Neural progenitor cell (in vitro differentiated cells): ENCODE results near the gene MYL3.
A peak's percentile ranks its signal among the peaks of the same experiment; 100 is the strongest.

Source experiments
- EZH2phosphoT487 ChIP-seq: fragments of 200-600 bp; sonication (generic); IDR thresholded peaks from 2 replicates; pipeline ENCODE4 v1.6.1; 2017; ENCODE audit warnings: antibody characterized with exemption
- TF ChIP-seq, protein P1 (sequence below): fragments of 200-600 bp; sonication (generic); IDR thresholded peaks from 2 replicates; pipeline ENCODE4 v1.5.1; 2017; ENCODE audit warnings: antibody characterized with exemption, mild to moderate bottlenecking

DNA sequence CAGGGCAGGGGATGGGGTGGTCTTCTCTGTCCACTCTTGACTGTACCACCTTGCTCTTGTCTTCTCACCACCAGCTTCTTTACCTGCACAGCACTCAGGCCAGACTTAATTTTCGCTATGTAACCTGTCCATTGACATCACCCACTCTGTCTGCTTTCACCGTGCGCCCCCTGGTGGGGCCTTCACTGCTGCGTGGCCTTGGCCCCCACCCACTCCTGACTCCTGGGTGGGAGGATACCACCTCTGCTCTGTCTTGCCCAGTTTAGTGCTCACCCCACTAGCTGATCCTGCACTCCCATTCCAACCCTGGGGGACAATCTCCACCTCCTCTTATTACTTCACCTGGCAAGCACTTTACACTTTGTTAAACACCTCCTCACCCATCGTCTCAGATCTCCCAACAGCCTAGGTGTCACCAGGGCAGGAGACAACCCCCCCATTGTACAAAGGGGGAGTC lies 32.0 kb upstream of the MYL3 start:
- TF ChIP-seq, protein P1, sequence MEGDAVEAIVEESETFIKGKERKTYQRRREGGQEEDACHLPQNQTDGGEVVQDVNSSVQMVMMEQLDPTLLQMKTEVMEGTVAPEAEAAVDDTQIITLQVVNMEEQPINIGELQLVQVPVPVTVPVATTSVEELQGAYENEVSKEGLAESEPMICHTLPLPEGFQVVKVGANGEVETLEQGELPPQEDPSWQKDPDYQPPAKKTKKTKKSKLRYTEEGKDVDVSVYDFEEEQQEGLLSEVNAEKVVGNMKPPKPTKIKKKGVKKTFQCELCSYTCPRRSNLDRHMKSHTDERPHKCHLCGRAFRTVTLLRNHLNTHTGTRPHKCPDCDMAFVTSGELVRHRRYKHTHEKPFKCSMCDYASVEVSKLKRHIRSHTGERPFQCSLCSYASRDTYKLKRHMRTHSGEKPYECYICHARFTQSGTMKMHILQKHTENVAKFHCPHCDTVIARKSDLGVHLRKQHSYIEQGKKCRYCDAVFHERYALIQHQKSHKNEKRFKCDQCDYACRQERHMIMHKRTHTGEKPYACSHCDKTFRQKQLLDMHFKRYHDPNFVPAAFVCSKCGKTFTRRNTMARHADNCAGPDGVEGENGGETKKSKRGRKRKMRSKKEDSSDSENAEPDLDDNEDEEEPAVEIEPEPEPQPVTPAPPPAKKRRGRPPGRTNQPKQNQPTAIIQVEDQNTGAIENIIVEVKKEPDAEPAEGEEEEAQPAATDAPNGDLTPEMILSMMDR: peak; percentile 83
- TF ChIP-seq EZH2phosphoT487: no peak
